ENCODE measurements around the gene SLC28A2. TPM values are rescaled to one million over a fixed set of nuclear protein-coding genes. Genes with fewer than 3 reads are reported as not detected.

SLC28A2 gene
- total RNA-seq, 4 donors from 2014 or later = 0.83 to 75.1 (median 64.6) TPM

GRCh38 chr15:45263854-45264253 lies 11.8 kb downstream of the SLC28A2 start:
- Histone ChIP-seq H3K36me3 (peaks cover 0 to 24% (median 0%) of the 10 kb centered on the region in 3 donors), H3K4me3 (no peak overlapping the region), H3K9me3 (no peaks in the 10 kb centered on the region), H3K4me1 (no peaks in the 10 kb centered on the region), H3K27me3 (no peaks in the 10 kb centered on the region), H3K27ac (no peak overlapping the region)
- no peak for DNase-seq
- TF ChIP-seq POLR2A (IDR thresholded peaks at IDR 0.05) (no peak), CTCF (IDR thresholded peaks at IDR 0.05) (no peak)

- H3K27ac ChIP-seq = no peak overlapping the region
- peaks cover 0 to 24% (median 0%) of the 10 kb centered on the region in 3 donors for H3K36me3 ChIP-seq
- DNase-seq = no peak
- no peaks in the 10 kb centered on the region for H3K4me1 ChIP-seq
- H3K4me3 ChIP-seq = no peak overlapping the region
- TF ChIP-seq CTCF (IDR thresholded peaks at IDR 0.05) = no peak
- no peak for TF ChIP-seq POLR2A (IDR thresholded peaks at IDR 0.05)
- no peaks in the 10 kb centered on the region for H3K27me3 ChIP-seq
- no peaks in the 10 kb centered on the region for H3K9me3 ChIP-seq
Observed at GRCh38 chr15:45265506-45265905, 13.5 kb downstream of the SLC28A2 start.

- H3K36me3 ChIP-seq = peaks cover 0 to 21% (median 0%) of the 10 kb centered on the region in 3 donors
- H3K27ac ChIP-seq = no peak overlapping the region
- no peaks in the 10 kb centered on the region for H3K4me1 ChIP-seq
- H3K27me3 ChIP-seq = no peaks in the 10 kb centered on the region
- TF ChIP-seq CTCF (IDR thresholded peaks at IDR 0.05) (peak in 3 of 6 experiments; percentile 43 to 57 (median 56)), POLR2A (IDR thresholded peaks at IDR 0.05) (no peak)
- H3K9me3 ChIP-seq = no peaks in the 10 kb centered on the region
- no peak overlapping the region for H3K4me3 ChIP-seq
- peak in 2 of 3 donors; percentile 23 to 64 for DNase-seq
Observed at GRCh38 chr15:45268135-45268534, 16.1 kb downstream of the SLC28A2 start.

GRCh38 chr15:45274636-45275380 lies 22.8 kb downstream of the SLC28A2 start:
- H3K36me3 ChIP-seq = no peaks in the 10 kb centered on the region
- TF ChIP-seq POLR2A (IDR thresholded peaks at IDR 0.05) (no peak), CTCF (IDR thresholded peaks at IDR 0.05) (no peak)
- H3K4me1 ChIP-seq = peaks cover 0 to 13% (median 3%) of the 10 kb centered on the region in 4 donors
- no peaks in the 10 kb centered on the region for H3K27me3 ChIP-seq
- DNase-seq = no peak
- H3K9me3 ChIP-seq = no peaks in the 10 kb centered on the region
- H3K4me3 ChIP-seq = no peak overlapping the region
- H3K27ac ChIP-seq = no peak overlapping the region

GRCh38 chr15:45276831-45277230 lies 24.8 kb downstream of the SLC28A2 start:
- H3K27ac ChIP-seq = no peak overlapping the region
- H3K36me3 ChIP-seq = no peaks in the 10 kb centered on the region
- TF ChIP-seq CTCF (IDR thresholded peaks at IDR 0.05) = peak in 5 of 6 experiments; percentile 34 to 83 (median 65)
- TF ChIP-seq POLR2A (IDR thresholded peaks at IDR 0.05) = no peak
- DNase-seq = no peak
- H3K27me3 ChIP-seq = no peaks in the 10 kb centered on the region
- no peaks in the 10 kb centered on the region for H3K9me3 ChIP-seq
- H3K4me1 ChIP-seq = peaks cover 0 to 15% (median 4%) of the 10 kb centered on the region in 4 donors
- H3K4me3 ChIP-seq = no peak overlapping the region
